ENCODE measurements around the gene PTPRT.

The PTPRT gene

GRCh38 chr20:42123981-42124473 lies 1065.7 kb downstream of the PTPRT start:
- TF ChIP-seq MYC (IDR thresholded peaks at IDR 0.05; ENCODE audit: low read depth, low read length): no peak
- no peak for TF ChIP-seq POLR2A (IDR thresholded peaks at IDR 0.05; ENCODE audit: extremely low read depth, insufficient read length)
- no peak for TF ChIP-seq CTCF (IDR thresholded peaks at IDR 0.05; ENCODE audit: low read depth, low read length)
- TF ChIP-seq, protein P1, sequence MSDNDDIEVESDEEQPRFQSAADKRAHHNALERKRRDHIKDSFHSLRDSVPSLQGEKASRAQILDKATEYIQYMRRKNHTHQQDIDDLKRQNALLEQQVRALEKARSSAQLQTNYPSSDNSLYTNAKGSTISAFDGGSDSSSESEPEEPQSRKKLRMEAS (IDR thresholded peaks at IDR 0.05; ENCODE audit: low read depth, low read length): no peak
- no peak overlapping the region for H3K4me3 ChIP-seq (ENCODE audit: low read depth, low read length)
- no peak for DNase-seq (ENCODE audit: low read depth)

DNA sequence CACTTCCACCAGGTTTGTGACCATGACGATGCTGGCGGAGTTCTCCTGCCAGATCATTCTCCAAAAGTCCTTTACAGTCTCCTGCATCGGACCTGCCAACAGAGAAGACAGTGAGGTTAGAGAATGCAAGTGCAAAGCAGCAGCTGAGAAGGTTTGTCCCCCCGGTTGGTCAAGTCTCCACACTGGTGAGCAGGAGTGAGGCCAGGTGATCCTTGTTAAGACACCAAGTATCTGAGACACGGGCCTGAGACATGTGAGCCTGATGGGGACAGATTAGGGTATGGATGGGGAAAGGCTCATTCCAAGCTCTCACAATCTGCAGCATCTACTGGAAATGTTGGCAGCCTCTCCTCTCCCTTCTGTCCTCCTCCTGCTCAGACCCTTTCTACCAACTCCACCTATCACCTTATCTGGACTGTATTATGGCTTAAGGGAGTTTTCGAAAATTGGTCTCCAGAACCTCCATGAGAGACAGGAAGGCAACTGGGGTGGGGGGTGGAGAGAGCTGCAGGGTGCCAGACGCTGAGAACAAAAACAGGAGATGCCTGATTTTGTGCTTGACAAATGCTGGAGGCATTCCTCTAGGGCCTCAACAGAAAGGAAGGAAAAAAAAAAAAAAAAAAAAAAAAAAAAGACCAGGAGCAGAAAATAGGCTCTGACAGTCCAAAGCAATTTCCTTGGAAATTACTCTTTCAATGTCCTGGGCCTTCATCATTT lies 1071.1 kb downstream of the PTPRT start:
- TF ChIP-seq MYC (IDR thresholded peaks at IDR 0.05; ENCODE audit: low read depth, low read length): no peak
- TF ChIP-seq, protein P1 (IDR thresholded peaks at IDR 0.05; ENCODE audit: low read depth, low read length): no peak
- TF ChIP-seq CTCF (IDR thresholded peaks at IDR 0.05; ENCODE audit: low read depth, low read length): no peak
- no peak for TF ChIP-seq POLR2A (IDR thresholded peaks at IDR 0.05; ENCODE audit: extremely low read depth, insufficient read length)
- no peak for DNase-seq (ENCODE audit: low read depth)
- H3K4me3 ChIP-seq (ENCODE audit: low read depth, low read length): no peak overlapping the region

- TF ChIP-seq POLR2A (IDR thresholded peaks at IDR 0.05; ENCODE audit: extremely low read depth, insufficient read length) (no peak), CTCF (IDR thresholded peaks at IDR 0.05; ENCODE audit: low read depth, low read length) (no peak), MYC (IDR thresholded peaks at IDR 0.05; ENCODE audit: low read depth, low read length) (no peak)
- TF ChIP-seq, protein P1 (IDR thresholded peaks at IDR 0.05; ENCODE audit: low read depth, low read length): no peak
- H3K4me3 ChIP-seq (ENCODE audit: low read depth, low read length): no peak overlapping the region
- no peak for DNase-seq (ENCODE audit: low read depth)
Observed at GRCh38 chr20:42118001-42118400, 1071.7 kb downstream of the PTPRT start.

DNA sequence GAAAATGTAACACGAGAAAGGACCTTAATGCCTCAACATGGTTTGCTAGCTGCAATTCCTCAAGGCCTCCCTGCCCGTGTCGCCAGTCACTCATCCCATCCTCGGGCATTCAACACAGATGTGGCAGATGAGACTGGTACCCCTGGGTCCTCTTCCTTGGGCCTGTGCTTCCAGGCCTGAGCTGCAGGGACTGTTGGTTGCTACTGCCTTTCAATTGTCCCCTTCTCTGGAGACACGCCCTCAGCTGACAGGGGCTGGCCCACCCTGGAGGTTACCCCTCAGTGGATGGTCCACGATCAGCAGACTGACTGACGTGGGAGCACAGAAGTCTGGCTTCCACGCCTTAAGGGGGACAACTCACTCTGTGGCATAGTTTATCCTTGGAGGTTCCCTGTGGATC lies 1076.5 kb downstream of the PTPRT start:
- no peak overlapping the region for H3K4me3 ChIP-seq (ENCODE audit: low read depth, low read length)
- no peak for DNase-seq (ENCODE audit: low read depth)
- no peak for TF ChIP-seq CTCF (IDR thresholded peaks at IDR 0.05; ENCODE audit: low read depth, low read length)
- no peak for TF ChIP-seq POLR2A (IDR thresholded peaks at IDR 0.05; ENCODE audit: extremely low read depth, insufficient read length)
- TF ChIP-seq MYC (IDR thresholded peaks at IDR 0.05; ENCODE audit: low read depth, low read length): no peak

DNA sequence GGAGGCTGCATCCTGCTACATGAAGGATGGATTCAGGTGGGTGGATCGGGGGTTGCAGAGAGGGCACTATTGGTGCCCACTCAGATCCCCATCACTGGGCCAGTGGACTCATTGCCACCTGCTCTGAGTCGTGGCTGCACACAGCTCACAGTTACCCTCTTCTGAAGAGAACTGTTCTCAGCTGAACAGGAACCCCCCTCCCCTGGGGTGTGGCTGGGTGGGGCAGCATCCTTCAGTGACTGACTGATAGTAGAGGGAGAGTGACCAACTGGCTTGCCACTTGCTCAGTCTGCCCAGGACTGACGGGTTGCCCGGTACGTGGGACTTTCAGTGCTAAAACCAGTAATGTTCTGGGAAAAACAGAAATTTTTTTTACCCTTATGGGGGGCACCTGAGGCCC lies 1077.5 kb downstream of the PTPRT start:
- no peak for DNase-seq (ENCODE audit: low read depth)
- no peak overlapping the region for H3K4me3 ChIP-seq (ENCODE audit: low read depth, low read length)
- TF ChIP-seq MYC (IDR thresholded peaks at IDR 0.05; ENCODE audit: low read depth, low read length) (no peak), POLR2A (IDR thresholded peaks at IDR 0.05; ENCODE audit: extremely low read depth, insufficient read length) (no peak), CTCF (IDR thresholded peaks at IDR 0.05; ENCODE audit: low read depth, low read length) (no peak)
- TF ChIP-seq, protein P1 (IDR thresholded peaks at IDR 0.05; ENCODE audit: low read depth, low read length): no peak

All from NB4 (cell line).